Progenitor cell of endocrine pancreas (in vitro differentiated cells): Measurements from ENCODE around the gene UBE2G2. TPM values are rescaled to one million over a fixed set of nuclear protein-coding genes. Genes with fewer than 3 reads are reported as not detected.
A peak's percentile ranks its signal among the peaks of the same experiment; 100 is the strongest.

Experiments
- DNase-seq: peaks from one replicate; pipeline ENCODE4 v3.0.0; 2021; ENCODE audit warnings: low spot score; ENCODE audit not compliant: unreplicated experiment
- H3K27ac Mint-ChIP-seq: 2 replicates; pipeline ENCODE4 v1.8.0; 2021; ENCODE audit warnings: mild to moderate bottlenecking, moderate library complexity, mixed read lengths
- H3K27me3 Mint-ChIP-seq: 2 replicates; pipeline ENCODE4 v1.8.0; 2021; ENCODE audit warnings: mixed read lengths
- H3K36me3 Mint-ChIP-seq: 2 replicates; pipeline ENCODE4 v1.8.0; 2022; ENCODE audit warnings: mixed read lengths; ENCODE audit not compliant: insufficient read depth
- H3K4me1 Mint-ChIP-seq: 2 replicates; pipeline ENCODE4 v1.8.0; 2021; ENCODE audit warnings: low read depth, mixed read lengths
- H3K4me3 Mint-ChIP-seq: 2 replicates; pipeline ENCODE4 v1.8.0; 2021; ENCODE audit warnings: low read depth, mild to moderate bottlenecking, moderate library complexity, mixed read lengths
- H3K9me3 Mint-ChIP-seq: 2 replicates; pipeline ENCODE4 v1.8.0; 2021; ENCODE audit warnings: low read depth, mixed read lengths
- CTCF ChIP-seq: fragments of 200-600 bp; sonication (generic); IDR thresholded peaks from one replicate; pipeline ENCODE4 v1.5.0; 2021; ENCODE audit warnings: antibody characterized with exemption, mild to moderate bottlenecking; ENCODE audit not compliant: unreplicated experiment
- long read RNA-seq: library from polyadenylated mRNA; unstranded; transcript quantifications from one replicate; pipeline ENCODE4 v2.0.0, GENCODE V29; 2020
- total RNA-seq: library from RNA; stranded (reverse); gene quantifications from 2 replicates; pipeline ENCODE4 v1.2.1, GENCODE V29; 2021

UBE2G2 gene
- 78.7 and 85.2 TPM in 2 replicates for total RNA-seq
- long read RNA-seq, full-length matches to known transcripts = 130 of 142 reads
- long read RNA-seq, partial matches to known transcripts = 0 of 142 reads
- long read RNA-seq, other reads (novel, unspliced or antisense) = 12 of 142 reads

GRCh38 chr21:44801468-44802395 is at the start of gene UBE2G2:
UBE2G2 (minus strand) TSS chr21:44801820; CDS start chr21:44801748, 72 bp downstream.
- H3K36me3 Mint-ChIP-seq = peaks cover 11% of the 10 kb centered on the region

GRCh38 chr21:44850905-44851657 is 49.5 kb upstream of the UBE2G2 start:
- peaks cover 28% of the 10 kb centered on the region for H3K36me3 Mint-ChIP-seq
- H3K9me3 Mint-ChIP-seq = no peaks in the 10 kb centered on the region
- peaks cover 13% of the 10 kb centered on the region for H3K4me1 Mint-ChIP-seq
- no peak for DNase-seq
- H3K27ac Mint-ChIP-seq = no peak overlapping the region
- no peak overlapping the region for H3K4me3 Mint-ChIP-seq
- H3K27me3 Mint-ChIP-seq = no peaks in the 10 kb centered on the region
- TF ChIP-seq CTCF = no peak

More at GRCh38 chr21:44801468-44802395, at the start of gene UBE2G2:
- H3K27me3 Mint-ChIP-seq = no peaks in the 10 kb centered on the region
- H3K27ac Mint-ChIP-seq = peak within 1 kb of the TSS; percentile 94
- peak; percentile 81 for DNase-seq
- H3K4me1 Mint-ChIP-seq = peaks cover 22% of the 10 kb centered on the region
- H3K9me3 Mint-ChIP-seq = no peaks in the 10 kb centered on the region
- no peak for TF ChIP-seq CTCF
- H3K4me3 Mint-ChIP-seq = peak within 1 kb of the TSS; percentile 97

GRCh38 chr21:44850208-44850800 is 48.7 kb upstream of the UBE2G2 start:
- DNase-seq = no peak
- H3K27ac Mint-ChIP-seq = no peak overlapping the region
- peaks cover 25% of the 10 kb centered on the region for H3K36me3 Mint-ChIP-seq

GRCh38 chr21:44849616-44850130 is 48.1 kb upstream of the UBE2G2 start:
- Mint-ChIP-seq H3K27me3 (peaks cover under 1% of the 10 kb centered on the region), H3K4me3 (no peak overlapping the region), H3K9me3 (no peaks in the 10 kb centered on the region), H3K4me1 (peaks cover 14% of the 10 kb centered on the region), H3K36me3 (peaks cover 23% of the 10 kb centered on the region), H3K27ac (no peak overlapping the region)
- TF ChIP-seq CTCF = no peak
- DNase-seq = no peak

More at GRCh38 chr21:44850208-44850800, 48.7 kb upstream of the UBE2G2 start:
- Mint-ChIP-seq H3K9me3 (no peaks in the 10 kb centered on the region), H3K27me3 (no peaks in the 10 kb centered on the region), H3K4me1 (peaks cover 14% of the 10 kb centered on the region), H3K4me3 (no peak overlapping the region)
- TF ChIP-seq CTCF = no peak
